ENCODE data around the gene MYO5B. TPM values are rescaled to one million over a fixed set of nuclear protein-coding genes. Genes with fewer than 3 reads are reported as not detected.
A peak's percentile ranks its signal among the peaks of the same experiment; 100 is the strongest.
"Not testable (repeated sequence)": the region's sequence is repeated elsewhere in the genome, so short reads cannot be mapped to it uniquely, and the experiment has no call there.

Gene MYO5B
- total RNA-seq, 2 experiments from 2014 or later = not detected

- no peak for ATAC-seq (ENCODE audit: low read depth)
- no peak overlapping the region for H3K4me3 Mint-ChIP-seq
- H3K4me1 Mint-ChIP-seq = peaks cover 14% of the 10 kb centered on the region
- POLR2A ChIA-PET = no interaction called here
- peaks cover 2% of the 10 kb centered on the region for H3K27me3 Mint-ChIP-seq
- no peak for DNase-seq
- no peak overlapping the region for H3K27ac Mint-ChIP-seq
- no peaks in the 10 kb centered on the region for H3K36me3 Mint-ChIP-seq
- no peaks in the 10 kb centered on the region for H3K9me3 Mint-ChIP-seq
Observed at GRCh38 chr18:49901862-49902340, 293.0 kb downstream of the MYO5B start.

DNA sequence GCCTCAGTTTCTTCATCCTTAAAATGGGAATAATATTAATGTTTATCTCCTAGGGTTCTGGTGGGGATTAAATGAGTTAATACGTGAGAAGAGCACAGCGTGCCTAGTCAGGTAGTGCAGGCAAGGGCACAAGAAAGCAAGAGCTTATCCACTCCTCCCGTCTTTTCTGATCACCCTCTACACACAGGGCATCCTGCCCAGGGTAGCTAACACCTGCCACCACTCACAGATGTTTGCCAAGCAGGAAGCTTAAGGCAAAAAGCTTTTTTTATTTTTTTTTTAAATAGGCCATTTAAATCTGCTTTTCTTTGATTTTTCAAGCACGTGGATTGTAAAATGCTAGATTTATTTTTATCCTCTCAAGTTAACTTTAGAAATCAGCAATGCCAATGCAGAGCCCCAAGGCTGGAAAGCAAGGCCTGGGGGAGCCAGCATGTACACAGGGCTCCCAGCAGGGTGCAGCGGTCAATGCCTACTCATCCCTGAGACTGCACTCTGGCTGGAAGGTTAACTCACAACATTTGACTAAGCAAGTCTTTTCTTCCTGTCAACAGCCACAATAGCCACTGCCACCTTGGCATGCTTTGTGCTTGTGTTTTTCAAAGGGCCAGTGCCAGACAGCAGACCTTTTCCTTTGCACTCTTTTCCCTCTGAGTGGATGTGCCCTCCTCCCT lies 295.2 kb downstream of the MYO5B start:
- H3K27ac Mint-ChIP-seq = no peak overlapping the region
- no peak for ATAC-seq (ENCODE audit: low read depth)
- H3K4me3 Mint-ChIP-seq = no peak overlapping the region
- no peak for DNase-seq
- H3K27me3 Mint-ChIP-seq = no peaks in the 10 kb centered on the region
- peaks cover 8% of the 10 kb centered on the region for H3K4me1 Mint-ChIP-seq
- H3K9me3 Mint-ChIP-seq = no peaks in the 10 kb centered on the region
- H3K36me3 Mint-ChIP-seq = no peaks in the 10 kb centered on the region
- POLR2A ChIA-PET = no interaction called here

DNA sequence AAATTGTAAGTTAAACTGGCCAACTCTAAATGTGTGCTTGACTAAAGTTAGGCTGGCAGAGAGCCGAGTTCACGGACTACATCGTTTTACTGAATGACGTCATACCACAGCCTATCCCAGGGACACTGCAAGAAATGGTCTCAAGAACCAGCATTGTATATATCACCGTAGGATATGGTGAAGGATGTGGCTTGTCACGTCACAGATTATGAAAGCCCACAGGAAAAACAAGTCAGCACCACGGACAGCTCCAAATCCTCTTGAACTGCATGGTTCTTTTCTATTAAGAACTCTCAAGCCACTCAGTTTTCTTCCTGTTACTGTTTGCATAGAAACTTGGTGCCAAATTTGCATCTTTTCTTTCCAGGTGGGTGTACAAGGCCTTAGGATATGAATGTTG lies 296.5 kb downstream of the MYO5B start:
- no peak overlapping the region for H3K27ac Mint-ChIP-seq
- H3K4me1 Mint-ChIP-seq = peaks cover 4% of the 10 kb centered on the region
- H3K4me3 Mint-ChIP-seq = no peak overlapping the region
- H3K9me3 Mint-ChIP-seq = no peaks in the 10 kb centered on the region
- H3K36me3 Mint-ChIP-seq = no peaks in the 10 kb centered on the region
- DNase-seq = peak; percentile 68
- ATAC-seq (ENCODE audit: low read depth) = peak; percentile 90
- H3K27me3 Mint-ChIP-seq = no peaks in the 10 kb centered on the region
- POLR2A ChIA-PET = no interaction called here

DNA sequence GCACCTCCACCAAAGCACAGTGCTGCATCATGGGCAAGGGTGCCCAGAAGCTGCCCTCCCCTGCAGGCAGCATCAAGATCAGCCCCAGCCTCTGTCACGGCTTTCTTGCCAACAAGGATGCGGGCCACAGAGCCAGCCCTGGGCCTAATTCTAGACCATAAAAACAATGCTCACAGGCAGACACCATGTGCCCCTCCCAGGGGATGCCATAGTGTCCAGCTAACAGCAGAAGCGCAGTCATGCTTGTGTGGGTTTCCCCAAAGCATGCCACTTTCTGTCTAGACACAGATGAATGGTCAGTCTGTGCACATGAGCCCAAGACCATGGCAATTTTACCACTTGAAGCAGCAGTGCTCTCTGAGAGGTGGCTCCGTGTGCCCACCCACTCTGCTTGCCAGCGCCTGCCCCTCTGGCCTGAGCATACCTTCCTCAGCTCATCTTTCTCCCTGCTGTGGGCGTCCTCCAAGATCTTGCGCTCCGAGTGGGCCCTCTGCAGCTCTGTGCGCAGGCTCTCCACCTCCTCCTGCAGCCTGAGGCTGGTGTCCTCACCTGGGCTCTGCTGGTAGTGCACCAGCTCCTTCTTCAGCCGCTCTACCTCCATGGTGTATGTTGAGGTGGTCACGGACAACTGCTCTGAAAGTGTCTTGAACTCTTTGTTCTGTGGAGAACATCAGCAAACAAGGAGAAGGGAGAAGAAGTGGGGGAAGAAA lies 300.3 kb downstream of the MYO5B start:
- DNase-seq (no peak), ATAC-seq (ENCODE audit: low read depth) (no peak)
- no peaks in the 10 kb centered on the region for H3K27me3 Mint-ChIP-seq
- POLR2A ChIA-PET = no interaction called here
- H3K9me3 Mint-ChIP-seq = no peaks in the 10 kb centered on the region
- H3K4me1 Mint-ChIP-seq = peaks cover 11% of the 10 kb centered on the region
- no peak overlapping the region for H3K4me3 Mint-ChIP-seq
- no peaks in the 10 kb centered on the region for H3K36me3 Mint-ChIP-seq
- no peak overlapping the region for H3K27ac Mint-ChIP-seq

DNA sequence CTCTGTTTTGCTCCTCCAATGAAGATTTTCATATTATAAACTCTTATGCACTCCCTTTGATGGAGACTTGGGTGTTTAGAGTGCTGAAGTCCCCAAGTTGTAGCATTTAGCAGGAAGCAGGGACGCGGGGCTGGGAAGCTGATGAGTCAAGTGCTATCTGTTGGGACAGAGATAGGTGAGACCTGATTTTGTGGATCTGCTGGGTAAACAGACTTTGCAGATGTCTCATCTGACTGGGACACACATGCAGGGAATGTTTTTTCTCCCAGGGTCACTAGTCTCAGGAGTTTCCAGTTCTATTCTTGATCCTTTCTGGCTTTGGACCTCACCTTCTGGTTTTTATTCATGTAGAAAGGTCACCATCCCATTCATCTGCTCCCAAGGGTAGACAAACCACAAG lies 301.9 kb downstream of the MYO5B start:
- H3K27ac Mint-ChIP-seq = no peak overlapping the region
- DNase-seq (no peak), ATAC-seq (ENCODE audit: low read depth) (no peak)
- H3K27me3 Mint-ChIP-seq = no peaks in the 10 kb centered on the region
- no peaks in the 10 kb centered on the region for H3K9me3 Mint-ChIP-seq
- H3K4me3 Mint-ChIP-seq = no peak overlapping the region
- POLR2A ChIA-PET = no interaction called here
- no peaks in the 10 kb centered on the region for H3K36me3 Mint-ChIP-seq
- H3K4me1 Mint-ChIP-seq = peaks cover 7% of the 10 kb centered on the region

DNA sequence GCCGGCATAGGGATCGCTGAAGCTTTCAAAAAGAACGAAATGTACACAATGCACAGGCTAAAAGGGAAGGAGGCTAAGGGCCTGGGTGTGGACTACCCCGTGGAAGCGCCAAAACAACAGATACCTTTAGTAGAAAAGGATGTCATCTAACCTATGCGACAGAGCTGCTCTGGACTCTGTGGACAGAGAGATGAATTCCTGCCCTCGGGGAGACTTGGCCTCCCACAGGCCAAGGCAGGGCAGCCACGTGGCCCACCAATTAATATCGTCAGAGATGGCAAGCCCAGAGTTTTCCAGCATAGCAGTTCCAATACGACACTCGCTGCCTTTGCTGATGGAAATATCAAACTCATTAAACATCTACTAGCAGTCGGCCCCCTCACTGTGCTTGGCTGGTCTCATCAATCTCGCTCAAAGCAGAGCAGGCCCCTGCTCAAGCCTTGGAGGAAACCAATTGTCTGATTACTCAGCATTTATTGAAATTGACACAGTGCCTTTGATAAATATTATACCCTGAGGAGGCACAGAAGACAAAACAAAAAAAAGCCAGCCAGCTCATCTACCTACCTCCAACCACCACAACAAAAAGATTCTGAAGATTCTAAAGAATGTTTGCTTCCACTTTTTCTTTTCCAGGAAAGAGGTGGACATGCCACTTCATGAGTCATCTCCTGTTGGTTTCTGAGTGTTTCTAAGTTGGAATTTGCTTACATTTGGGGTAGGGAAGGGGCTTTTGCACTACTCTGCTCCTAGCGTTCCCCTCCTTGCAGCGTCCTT lies 302.6 kb downstream of the MYO5B start:
- no peaks in the 10 kb centered on the region for H3K9me3 Mint-ChIP-seq
- H3K27me3 Mint-ChIP-seq = no peaks in the 10 kb centered on the region
- no peaks in the 10 kb centered on the region for H3K36me3 Mint-ChIP-seq
- H3K4me1 Mint-ChIP-seq = peaks cover 7% of the 10 kb centered on the region
- no peak overlapping the region for H3K27ac Mint-ChIP-seq
- ATAC-seq (ENCODE audit: low read depth) (no peak), DNase-seq (no peak)
- POLR2A ChIA-PET = no interaction called here
- no peak overlapping the region for H3K4me3 Mint-ChIP-seq

DNA sequence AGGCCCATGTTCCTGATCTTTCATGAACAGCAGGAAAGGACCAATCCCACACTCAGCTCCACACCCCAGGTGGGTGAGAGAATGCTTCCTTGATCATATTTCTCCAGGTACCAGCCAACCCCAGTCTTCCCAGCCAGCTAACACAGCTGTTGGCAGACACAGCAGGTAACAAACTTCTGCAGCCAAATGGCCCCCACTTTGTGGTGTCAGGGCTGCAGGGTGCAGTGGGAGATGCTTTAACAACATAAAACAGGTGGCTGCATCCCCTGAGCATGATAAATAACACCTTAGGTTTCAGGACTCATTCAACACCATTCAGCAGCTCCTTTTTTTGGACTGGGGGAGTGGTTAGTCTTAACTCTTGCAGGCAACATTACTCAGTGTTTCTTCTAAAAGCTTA lies 304.9 kb downstream of the MYO5B start:
- no peaks in the 10 kb centered on the region for H3K27me3 Mint-ChIP-seq
- H3K4me1 Mint-ChIP-seq = peaks cover 7% of the 10 kb centered on the region
- no peak overlapping the region for H3K4me3 Mint-ChIP-seq
- DNase-seq = no peak
- POLR2A ChIA-PET = no interaction called here
- H3K27ac Mint-ChIP-seq = no peak overlapping the region
- ATAC-seq (ENCODE audit: low read depth) = no peak
- H3K9me3 Mint-ChIP-seq = no peaks in the 10 kb centered on the region
- no peaks in the 10 kb centered on the region for H3K36me3 Mint-ChIP-seq

- H3K27ac Mint-ChIP-seq; H3K9me3 Mint-ChIP-seq; H3K36me3 Mint-ChIP-seq; DNase-seq; H3K4me1 Mint-ChIP-seq; H3K4me3 Mint-ChIP-seq; POLR2A ChIA-PET; H3K27me3 Mint-ChIP-seq; ATAC-seq (ENCODE audit: low read depth): not testable (repeated sequence)
Observed at GRCh38 chr18:49889552-49889951, 305.4 kb downstream of the MYO5B start.

GRCh38 chr18:49886891-49887764 lies 307.8 kb downstream of the MYO5B start:
- Mint-ChIP-seq H3K27ac (no peak overlapping the region), H3K9me3 (no peaks in the 10 kb centered on the region), H3K27me3 (peaks cover 12% of the 10 kb centered on the region), H3K36me3 (no peaks in the 10 kb centered on the region), H3K4me3 (no peak overlapping the region), H3K4me1 (peaks cover under 1% of the 10 kb centered on the region)
- ATAC-seq (ENCODE audit: low read depth) (no peak), DNase-seq (no peak)
- POLR2A ChIA-PET = no interaction called here

DNA sequence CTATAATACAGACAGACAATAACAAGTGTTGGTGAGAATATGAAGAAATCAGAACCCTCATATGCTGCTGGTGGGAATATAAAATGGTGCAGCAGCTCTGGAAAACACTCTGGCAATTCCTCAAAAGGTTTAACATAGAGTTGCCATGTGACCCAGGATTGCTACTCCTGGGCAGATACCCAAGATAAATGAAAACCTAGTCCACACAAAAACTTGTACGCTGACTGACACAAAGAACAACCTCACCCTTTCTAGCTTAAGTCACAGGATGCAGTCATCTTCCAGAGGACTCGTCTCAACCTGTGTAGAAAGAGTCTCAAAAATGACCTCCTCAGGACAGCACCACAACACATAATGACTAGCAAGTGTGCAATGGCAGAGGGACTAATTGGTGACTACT lies 310.0 kb downstream of the MYO5B start:
- ATAC-seq (ENCODE audit: low read depth) = no peak
- POLR2A ChIA-PET = no interaction called here
- no peak overlapping the region for H3K4me3 Mint-ChIP-seq

GRCh38 chr18:49884465-49884864 lies 310.5 kb downstream of the MYO5B start:
- Mint-ChIP-seq H3K4me1 (no peaks in the 10 kb centered on the region), H3K27ac (no peak overlapping the region), H3K4me3 (no peak overlapping the region), H3K27me3 (peaks cover 12% of the 10 kb centered on the region), H3K36me3 (no peaks in the 10 kb centered on the region), H3K9me3 (no peaks in the 10 kb centered on the region)
- POLR2A ChIA-PET = no interaction called here
- DNase-seq = no peak
- ATAC-seq (ENCODE audit: low read depth) = no peak

More for the DNA sequence above, 310.0 kb downstream of the MYO5B start:
- Mint-ChIP-seq H3K9me3 (no peaks in the 10 kb centered on the region), H3K4me1 (no peaks in the 10 kb centered on the region), H3K27me3 (peaks cover 12% of the 10 kb centered on the region), H3K36me3 (no peaks in the 10 kb centered on the region), H3K27ac (no peak overlapping the region)
- DNase-seq = no peak

GRCh38 chr18:49880661-49881060 lies 314.3 kb downstream of the MYO5B start:
- POLR2A ChIA-PET = no interaction called here
- Mint-ChIP-seq H3K36me3 (no peaks in the 10 kb centered on the region), H3K4me1 (no peaks in the 10 kb centered on the region), H3K27ac (no peak overlapping the region), H3K9me3 (no peaks in the 10 kb centered on the region), H3K4me3 (no peak overlapping the region), H3K27me3 (peaks cover 25% of the 10 kb centered on the region)
- no peak for DNase-seq
- ATAC-seq (ENCODE audit: low read depth) = no peak

DNA sequence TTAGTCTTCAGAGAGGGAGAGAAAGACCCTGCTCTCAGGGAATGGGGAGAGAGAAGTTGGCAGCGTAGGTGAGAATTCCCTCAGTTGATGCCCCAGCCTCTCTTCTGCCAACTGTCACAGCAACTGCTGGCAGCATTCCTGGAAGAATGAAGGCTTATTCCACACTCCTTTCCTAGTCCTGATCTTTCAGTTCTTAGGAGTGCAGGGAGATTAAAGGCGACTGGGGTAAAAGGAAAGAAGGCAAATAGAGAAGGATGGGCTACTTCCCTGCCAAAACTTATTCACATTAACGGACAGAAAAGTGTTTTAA lies 315.7 kb downstream of the MYO5B start:
- POLR2A ChIA-PET = no interaction called here
- H3K27me3 Mint-ChIP-seq = peaks cover 23% of the 10 kb centered on the region
- no peaks in the 10 kb centered on the region for H3K36me3 Mint-ChIP-seq
- DNase-seq = no peak
- H3K4me3 Mint-ChIP-seq = no peak overlapping the region
- no peaks in the 10 kb centered on the region for H3K4me1 Mint-ChIP-seq
- H3K9me3 Mint-ChIP-seq = no peaks in the 10 kb centered on the region
- H3K27ac Mint-ChIP-seq = no peak overlapping the region
- ATAC-seq (ENCODE audit: low read depth) = no peak

All from activated naive CD8-positive, alpha-beta T cell treated with anti-CD3 and anti-CD28 coated beads, Interleukin-2, amount 10 ng/mL, durations not matched to agents 7 days and 5 days (primary cell).